ENCODE results near the gene RNF34. TPM values are rescaled to one million over a fixed set of nuclear protein-coding genes. Genes with fewer than 3 reads are reported as not detected.

RNF34 gene
- total and polyA plus RNA-seq, 2 donors (not counting 3 experiments of a cell fraction or from before 2014, with no cell fraction given): 37.6 to 51.1 TPM

- peaks cover 42% of the 10 kb centered on the region for H3K79me2 ChIP-seq (ENCODE audit: control insufficient read depth, insufficient read depth, low read length)
- BruUV-seq (replicated peaks): no TSS peak
- POLR2A ChIA-PET: no interaction called here
- FAIRE-seq (no peak), DNase-seq (ENCODE audit: low read depth, low spot score) (no peak)
- dilution Hi-C loops (cut with MboI; ENCODE audit: extremely low pct_ligation_motif_present, low sequenced_read_pairs): no loop called here
- no peak overlapping the region for H3K4me3 ChIP-seq (replicated peaks in 1 of 3; ENCODE audit: insufficient read depth in 1 of 3, low read depth in 1 of 3, low read length in 3 of 3)
- H3K4me2 ChIP-seq (ENCODE audit: insufficient read depth, low read length): no peak overlapping the region
- CTCF ChIA-PET: interaction anchor here (1.0 kb wide), 1 partner anchor 48 kb away, joined by 3 read pairs; no protein-coding TSS in a partner anchor
- intact Hi-C loops (cut with micrococcal nuclease): no loop called here
- no peaks in the 10 kb centered on the region for H3K36me3 ChIP-seq (ENCODE audit: control insufficient read depth in 2 of 2, extremely low read depth in 1 of 2, insufficient read depth in 2 of 2, low read length in 2 of 2)
- H3K9me3 ChIP-seq (replicated peaks; ENCODE audit: control insufficient read depth, insufficient read depth, low read length): no peaks in the 10 kb centered on the region
- no peak overlapping the region for H2AFZ ChIP-seq (ENCODE audit: low read depth, low read length)
- peaks cover 10% of the 10 kb centered on the region for H3K4me1 ChIP-seq (ENCODE audit: control insufficient read depth, extremely low read depth, insufficient read depth, low read length)
- H3K27ac ChIP-seq (ENCODE audit: insufficient read depth, low read depth, low read length): no peak overlapping the region
- no peak overlapping the region for H3K9ac ChIP-seq (replicated peaks; ENCODE audit: extremely low read depth, insufficient read depth, low read length)
- no peaks in the 10 kb centered on the region for H3K27me3 ChIP-seq (ENCODE audit: control insufficient read depth in 2 of 2, insufficient read depth in 2 of 2, low read length in 2 of 2)
- H4K20me1 ChIP-seq (replicated peaks; ENCODE audit: control insufficient read depth, extremely low read depth, insufficient read depth, low read length): no peaks in the 10 kb centered on the region
- H3K9me1 ChIP-seq (replicated peaks; ENCODE audit: control insufficient read depth, extremely low read depth, insufficient read depth, low read length): no peaks in the 10 kb centered on the region
- no peak for TF ChIP-seq JUN (IDR thresholded peaks at IDR 0.05; ENCODE audit: borderline replicate concordance, insufficient read depth, insufficient read length, low read depth)
- TF ChIP-seq EZH2 (IDR thresholded peaks at IDR 0.05; ENCODE audit: borderline replicate concordance, low read depth, low read length, severe bottlenecking): no peak
- TF ChIP-seq POLR2A (IDR thresholded peaks at IDR 0.05; ENCODE audit: low read depth, low read length): no peak
- TF ChIP-seq POLR2AphosphoS5 (IDR thresholded peaks at IDR 0.05; ENCODE audit: insufficient read depth, low read depth, low read length): no peak
- TF ChIP-seq MYC (IDR thresholded peaks at IDR 0.05; ENCODE audit: low read depth, low read length): no peak
- TF ChIP-seq MAX (IDR thresholded peaks at IDR 0.05; ENCODE audit: insufficient read depth, insufficient read length): no peak
- TF ChIP-seq FOS (IDR thresholded peaks at IDR 0.05; ENCODE audit: borderline replicate concordance, insufficient read depth, low read length): no peak
- TF ChIP-seq GATA2 (IDR thresholded peaks at IDR 0.05; ENCODE audit: insufficient read depth, insufficient read length, low read depth, low read length): no peak
- TF ChIP-seq, protein P1, sequence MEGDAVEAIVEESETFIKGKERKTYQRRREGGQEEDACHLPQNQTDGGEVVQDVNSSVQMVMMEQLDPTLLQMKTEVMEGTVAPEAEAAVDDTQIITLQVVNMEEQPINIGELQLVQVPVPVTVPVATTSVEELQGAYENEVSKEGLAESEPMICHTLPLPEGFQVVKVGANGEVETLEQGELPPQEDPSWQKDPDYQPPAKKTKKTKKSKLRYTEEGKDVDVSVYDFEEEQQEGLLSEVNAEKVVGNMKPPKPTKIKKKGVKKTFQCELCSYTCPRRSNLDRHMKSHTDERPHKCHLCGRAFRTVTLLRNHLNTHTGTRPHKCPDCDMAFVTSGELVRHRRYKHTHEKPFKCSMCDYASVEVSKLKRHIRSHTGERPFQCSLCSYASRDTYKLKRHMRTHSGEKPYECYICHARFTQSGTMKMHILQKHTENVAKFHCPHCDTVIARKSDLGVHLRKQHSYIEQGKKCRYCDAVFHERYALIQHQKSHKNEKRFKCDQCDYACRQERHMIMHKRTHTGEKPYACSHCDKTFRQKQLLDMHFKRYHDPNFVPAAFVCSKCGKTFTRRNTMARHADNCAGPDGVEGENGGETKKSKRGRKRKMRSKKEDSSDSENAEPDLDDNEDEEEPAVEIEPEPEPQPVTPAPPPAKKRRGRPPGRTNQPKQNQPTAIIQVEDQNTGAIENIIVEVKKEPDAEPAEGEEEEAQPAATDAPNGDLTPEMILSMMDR (IDR thresholded peaks at IDR 0.05; ENCODE audit: extremely low read depth in 1 of 2, insufficient read depth in 1 of 2, low read depth in 1 of 2, low read length in 2 of 2): no peak
Measured at GRCh38 chr12:121464331-121464730, 64.4 kb downstream of the RNF34 start.

Data from endothelial cell of umbilical vein (primary cell).